ENCODE measurements around the gene CHRNA4.

CHRNA4 gene

DNA sequence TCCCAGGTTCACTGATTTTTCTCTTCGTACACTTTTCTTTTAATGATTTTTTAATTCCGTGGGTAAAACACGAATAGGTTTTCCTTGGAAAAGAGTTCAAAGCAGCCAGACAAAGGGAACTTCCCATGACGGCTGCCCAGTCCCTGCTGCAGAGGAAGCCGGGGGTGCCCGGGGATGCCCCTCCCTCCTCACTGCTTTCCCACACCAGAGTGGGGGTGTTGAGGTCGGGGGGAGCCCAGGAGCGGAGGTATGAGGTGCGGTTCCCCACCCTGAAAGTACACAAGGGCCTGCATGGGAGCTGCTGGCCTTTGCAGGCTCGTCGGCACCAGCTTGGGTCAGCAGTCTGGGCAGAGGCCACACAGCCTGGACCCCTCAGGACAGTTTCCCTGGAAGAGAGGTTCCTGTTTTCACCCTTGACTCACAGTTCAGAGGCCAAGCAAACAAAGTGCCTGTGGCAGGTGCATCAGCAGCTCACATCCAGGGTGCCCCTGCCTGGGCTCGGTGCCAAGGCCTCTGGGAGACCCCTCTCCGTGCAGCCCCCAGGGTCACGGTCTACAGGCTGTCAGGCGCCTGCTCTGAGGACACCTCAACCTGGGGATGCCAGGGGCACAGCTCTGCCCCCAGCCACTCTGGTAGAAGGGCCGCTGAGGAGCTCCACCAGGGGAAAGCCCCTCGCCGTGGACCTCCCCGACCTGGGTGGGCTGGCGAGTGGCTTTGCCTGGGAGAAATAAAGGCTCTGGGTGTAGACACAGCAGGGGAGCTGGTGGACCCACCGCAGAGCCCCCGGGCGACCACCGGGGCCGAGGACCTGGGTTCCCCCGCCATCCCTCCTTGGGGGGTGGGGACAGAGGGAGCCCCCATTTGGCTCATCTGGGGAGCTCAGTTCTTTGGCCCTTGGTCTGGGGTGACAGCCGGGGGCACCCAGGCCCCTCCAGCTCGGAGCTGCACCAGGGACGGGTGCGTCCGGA, 15.4 kb upstream of the CHRNA4 start:
- no peak for DNase-seq

DNA sequence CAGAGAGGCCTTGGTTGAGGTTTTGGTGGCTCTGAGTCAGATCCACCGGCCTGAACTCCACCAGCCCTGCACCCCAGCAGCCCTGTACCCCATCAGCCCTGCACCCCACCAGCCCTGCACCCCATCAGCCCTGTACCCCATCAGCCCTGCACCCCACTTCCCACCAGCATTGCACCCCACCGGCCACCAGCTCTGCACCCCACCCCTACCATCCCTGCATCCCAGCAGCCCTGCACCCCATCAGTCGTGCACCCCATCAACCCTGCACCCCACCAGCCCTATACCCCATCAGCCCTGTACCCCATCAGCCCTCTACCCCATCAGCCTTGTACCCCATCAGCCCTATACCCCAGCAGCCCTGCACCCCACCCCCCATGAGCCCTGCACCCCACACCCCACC, 14.3 kb upstream of the CHRNA4 start:
- no peak for DNase-seq

DNA sequence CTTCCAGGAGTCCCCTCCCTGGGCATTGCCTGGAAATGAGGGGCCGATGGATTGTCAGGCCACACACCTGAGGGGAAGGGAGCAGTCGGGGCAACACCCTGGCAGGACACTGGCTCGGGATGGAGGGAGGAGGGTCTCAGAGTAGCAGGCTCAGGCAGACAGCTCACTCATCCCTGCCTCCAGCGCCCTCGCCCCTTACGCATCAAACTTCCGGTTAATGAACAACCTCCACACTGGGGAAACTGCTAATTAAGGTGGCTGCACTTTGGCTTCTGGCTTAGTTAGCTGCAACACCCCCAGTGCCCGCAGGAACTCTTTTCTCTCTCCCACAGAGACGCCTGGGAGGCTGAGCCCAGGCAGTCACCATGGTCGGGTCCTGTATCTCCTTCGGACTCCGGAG, 13.4 kb upstream of the CHRNA4 start:
- DNase-seq, result no peak

DNA sequence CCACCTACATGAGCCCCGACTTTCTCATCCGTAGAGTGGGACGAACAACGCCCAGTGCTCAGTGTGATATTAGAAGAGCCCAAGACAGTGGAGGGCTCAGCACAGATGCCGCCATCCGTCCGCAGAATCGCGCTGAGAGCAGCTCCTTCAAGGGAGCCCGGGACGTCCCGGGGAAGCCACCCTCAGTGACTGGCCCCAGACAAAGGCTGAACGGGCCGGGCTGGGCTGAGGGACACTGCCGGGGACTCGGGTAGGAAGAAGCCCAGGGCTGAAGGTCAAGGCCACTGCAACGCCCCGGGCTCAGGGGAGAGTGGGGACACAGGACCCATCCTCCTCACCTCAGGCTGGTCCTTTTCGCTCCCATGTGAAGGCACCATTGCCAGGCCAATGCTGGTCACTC, 12.8 kb upstream of the CHRNA4 start:
- no peak for DNase-seq

DNA sequence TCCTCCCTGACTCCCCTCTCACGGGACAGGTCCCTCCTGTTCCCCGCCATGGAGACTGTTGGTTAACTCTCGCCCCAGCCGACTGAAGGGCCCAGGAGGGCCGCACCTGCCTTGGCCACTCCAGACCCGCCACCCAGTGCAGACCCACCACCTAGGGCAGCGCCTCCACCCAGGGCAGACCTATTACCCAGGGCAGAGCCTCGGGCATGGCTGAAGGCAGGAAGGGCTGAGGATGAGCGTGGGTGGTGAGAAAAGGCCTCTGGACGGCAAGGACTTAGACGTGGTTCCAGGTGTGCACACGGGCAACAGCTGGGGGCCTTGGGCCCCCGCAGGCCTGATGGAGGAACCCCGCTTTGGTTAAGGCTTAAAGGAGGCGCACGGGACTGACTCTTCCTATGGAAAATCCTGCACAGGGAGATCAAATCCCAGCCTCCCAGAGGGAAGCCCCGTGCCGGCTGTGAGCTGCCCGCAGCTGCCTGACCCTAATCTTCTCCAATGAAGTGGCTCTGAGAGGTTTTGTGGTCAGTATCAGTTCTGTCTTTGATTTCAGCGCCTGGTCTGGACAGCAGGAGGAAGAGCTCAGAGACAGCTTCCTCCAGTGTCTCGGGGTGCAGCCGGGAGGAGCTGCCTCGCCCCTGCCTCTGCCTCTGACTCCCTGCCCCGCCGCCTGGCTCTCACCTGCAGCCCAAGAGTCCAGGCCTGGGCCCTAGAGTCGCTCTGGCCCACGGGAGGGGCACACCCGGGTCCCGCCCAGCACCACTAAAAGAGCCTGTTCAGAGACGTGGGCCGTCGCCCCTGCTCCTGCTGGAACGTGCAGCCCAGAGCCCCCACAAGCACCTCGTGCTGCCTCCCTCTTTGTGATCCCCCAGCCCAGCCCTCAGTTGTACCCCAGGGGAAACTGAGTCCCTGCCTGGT, 12.1 kb upstream of the CHRNA4 start:
- no peak for DNase-seq

GRCh38 chr20:63371291-63371865, 10.2 kb upstream of the CHRNA4 start:
- no peak for DNase-seq

DNA sequence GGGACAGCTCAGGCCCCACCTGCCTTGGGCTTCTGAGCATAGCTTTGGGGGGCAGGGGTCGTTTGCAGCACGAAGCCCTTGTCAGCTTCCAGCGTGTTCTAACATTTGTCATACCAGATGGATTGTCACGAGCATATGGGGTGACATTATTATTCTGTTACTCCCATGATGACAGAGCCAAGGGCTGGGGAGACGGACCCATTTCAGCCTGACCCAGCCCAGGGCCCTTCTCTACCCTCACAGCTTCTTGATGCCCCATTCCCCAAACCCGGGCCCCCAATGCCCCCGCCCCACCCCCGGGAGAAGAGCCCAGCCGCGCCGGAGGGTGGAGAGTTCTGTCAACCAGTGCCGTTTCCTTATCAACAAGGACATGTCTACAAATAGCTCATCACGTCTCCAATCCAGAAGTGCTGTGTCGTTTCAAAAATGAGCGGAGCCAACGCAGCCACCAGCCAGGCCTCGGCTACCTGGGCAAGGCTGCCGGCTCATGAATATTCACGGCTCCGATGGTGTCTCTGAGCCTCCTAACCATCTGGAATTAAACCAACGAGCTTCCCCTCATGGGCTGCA, 9.6 kb upstream of the CHRNA4 start:
- no peak for DNase-seq

DNA sequence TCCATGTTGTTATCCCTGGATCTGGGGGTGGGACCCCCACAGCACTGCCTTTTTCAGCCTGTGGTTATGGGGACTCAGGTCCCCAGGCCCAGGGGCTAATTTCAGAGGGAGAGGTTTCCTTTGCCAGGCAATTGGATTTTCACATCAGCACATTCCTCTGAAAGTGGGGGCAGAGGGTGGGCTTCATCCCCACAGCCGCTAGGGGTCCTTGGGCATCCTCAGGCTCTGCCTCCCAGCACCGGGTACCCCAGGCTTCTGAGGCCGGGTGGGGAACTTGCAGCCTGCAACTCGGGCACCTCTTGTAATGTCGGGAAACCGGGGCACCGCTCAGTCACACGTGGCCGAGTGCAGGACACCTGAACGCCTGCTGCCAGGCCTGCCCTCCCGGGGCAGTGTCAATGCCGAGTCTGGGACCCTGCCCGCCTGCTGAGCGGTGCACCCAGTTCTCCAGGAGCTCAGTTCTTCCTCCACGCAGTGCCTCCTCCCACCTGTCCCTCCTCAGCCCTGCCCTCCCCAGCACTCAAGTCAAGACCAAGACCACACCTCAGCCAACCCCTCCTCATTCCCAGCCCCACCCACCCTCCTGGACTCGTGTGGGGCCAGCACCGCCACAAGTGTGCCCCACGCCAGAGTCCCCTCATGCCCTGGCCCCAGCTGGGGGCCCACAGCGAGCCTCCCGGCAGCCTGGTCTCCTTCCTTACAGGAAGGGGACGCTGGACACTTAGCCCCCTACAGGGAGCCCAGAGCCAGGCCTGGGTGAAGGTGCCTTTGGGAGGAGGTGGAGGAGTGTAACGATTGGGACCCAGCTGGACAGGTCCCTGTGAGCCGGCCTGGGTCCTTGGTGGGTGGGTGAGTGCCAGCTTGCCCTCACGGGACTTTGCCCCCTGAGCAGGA, 8.8 kb upstream of the CHRNA4 start:
- DNase-seq, result no peak

- no peak for DNase-seq
These were observed 7.9 kb upstream of the CHRNA4 start for GRCh38 chr20:63369024-63369530.

- DNase-seq, result no peak
These were observed 7.0 kb upstream of the CHRNA4 start for GRCh38 chr20:63368151-63368550.

GRCh38 chr20:63367446-63368055, 6.4 kb upstream of the CHRNA4 start:
- DNase-seq, result no peak

DNA sequence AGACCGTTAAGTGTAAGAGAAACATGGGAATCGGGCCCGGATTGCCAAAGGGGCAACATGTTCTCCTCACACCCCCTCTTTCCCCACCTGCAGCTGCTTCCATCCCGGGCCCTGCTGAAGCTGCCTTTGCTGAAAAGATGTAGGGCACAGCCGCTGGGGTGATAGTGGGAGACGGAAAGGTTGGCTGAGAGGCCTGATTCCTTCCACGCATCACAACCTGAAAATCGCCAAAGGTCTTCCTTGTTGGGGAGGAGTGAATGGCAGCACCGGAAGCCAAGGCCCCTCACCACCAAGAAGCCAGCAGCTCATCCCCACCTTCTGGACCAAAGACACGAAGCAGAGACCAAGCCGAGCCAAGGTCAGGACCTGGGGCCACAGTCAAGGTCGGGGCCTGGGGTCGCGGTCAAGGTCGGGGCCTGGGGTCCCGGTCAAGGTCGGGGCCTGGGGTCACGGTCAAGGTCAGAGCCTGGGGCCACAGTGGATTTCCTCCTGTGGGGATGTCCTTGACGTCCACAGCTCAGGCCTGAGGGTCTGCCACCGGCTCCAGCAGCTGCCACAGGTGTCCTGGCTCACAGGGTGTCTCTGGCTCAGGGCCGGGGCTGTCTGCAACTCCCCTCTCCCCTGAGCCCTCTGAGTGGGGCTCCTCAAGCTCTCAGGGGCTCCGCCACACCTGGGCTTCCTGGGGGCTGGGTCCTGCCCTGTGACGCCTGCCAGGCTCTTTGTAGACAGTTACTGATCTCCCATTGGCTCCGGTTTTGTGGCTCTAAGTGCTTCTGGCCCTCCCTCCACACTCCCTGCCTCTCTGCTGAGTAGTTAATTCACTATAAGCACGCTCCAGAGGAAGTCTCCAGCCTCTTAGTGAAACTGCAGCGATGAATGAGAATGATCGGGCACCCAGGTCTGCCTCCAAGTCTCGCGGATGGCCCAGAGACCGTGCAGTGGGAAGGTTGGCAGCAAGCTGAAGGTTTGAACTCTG, 5.5 kb upstream of the CHRNA4 start:
- DNase-seq, result peak; percentile 39

DNA sequence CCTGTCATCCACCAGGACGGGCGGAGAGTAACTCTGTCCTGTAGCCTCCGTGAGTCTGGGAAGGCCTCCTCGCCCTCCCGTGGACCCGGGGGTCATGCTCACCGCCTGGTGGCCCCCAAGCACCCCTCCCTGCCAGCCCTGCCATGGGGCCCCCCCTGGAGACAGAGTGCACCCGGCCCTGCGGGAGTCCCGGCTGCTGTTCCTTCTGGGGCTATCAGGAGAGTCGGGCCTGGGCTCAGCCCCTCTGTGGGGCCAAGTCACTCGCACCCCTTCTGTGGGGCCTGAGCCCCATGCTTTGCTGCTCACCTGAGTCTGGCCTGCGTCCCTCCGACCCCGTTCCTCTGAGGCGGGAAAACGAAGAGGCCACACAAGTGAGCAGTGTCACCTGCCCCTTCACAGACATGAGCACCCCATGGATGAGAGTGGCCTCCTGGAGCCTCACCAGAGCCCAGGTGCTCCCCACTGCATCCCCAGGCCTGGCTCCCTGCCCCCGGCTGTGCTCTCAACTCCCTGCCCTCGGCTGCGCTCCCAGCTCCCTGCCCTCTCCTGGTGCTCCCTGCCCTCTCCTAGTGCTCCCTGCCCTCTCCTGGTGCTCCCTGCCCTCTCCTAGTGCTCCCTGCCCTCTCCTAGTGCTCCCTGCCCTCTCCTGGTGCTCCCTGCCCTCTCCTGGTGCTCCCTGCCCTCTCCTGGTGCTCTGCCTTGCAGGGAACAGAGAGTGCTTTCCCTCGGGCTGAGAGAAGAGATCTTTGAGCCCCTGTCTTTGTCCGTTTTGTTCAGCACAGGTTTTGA, 4.6 kb upstream of the CHRNA4 start:
- no peak for DNase-seq

DNA sequence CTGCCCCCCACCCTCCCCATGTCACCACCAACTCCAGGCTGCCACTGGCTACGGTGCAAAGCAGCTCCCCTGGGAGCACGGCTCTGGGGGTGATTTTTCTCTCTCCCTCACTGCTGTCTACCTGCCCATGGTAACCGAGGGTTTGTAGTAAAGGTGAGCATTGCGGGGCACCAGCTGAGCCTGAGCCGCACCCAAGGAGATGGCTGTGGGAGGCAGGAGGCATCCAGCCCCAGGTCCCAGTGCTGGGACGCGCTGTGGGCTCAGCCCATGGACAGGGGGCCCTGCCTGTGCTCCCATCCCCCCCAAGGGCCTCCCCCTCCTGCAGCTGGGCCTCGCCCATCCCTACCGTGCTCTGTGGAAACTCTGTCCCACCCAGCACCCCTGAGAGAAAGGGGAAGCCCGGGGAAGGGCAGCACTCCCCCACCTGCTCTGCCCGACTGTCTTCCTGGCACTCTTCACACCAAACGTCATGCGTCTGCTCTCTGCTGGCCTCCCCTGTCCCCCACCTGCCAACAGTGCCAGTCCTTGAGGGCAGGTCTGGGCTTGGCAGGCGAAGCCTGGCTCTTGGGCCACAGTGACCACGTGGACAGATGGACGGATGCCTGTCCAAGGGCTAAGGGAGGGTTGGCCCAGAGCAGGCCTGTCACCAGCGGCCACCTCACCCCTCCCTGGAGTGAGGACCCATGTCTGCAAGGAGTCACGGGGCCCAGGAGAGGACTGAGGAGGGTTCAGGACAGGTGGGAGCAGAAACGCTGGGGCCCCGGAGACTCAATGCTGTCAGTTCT, 3.8 kb upstream of the CHRNA4 start:
- DNase-seq, result no peak

- peak; percentile 82 for DNase-seq
These were observed 2.9 kb upstream of the CHRNA4 start for GRCh38 chr20:63363981-63364561.

GRCh38 chr20:63363013-63363957, 2.1 kb upstream of the CHRNA4 start:
- no peak for DNase-seq
